ENCODE results near the gene ZNF100. TPM values are rescaled to one million over a fixed set of nuclear protein-coding genes. Genes with fewer than 3 reads are reported as not detected.
A peak's percentile ranks its signal among the peaks of the same experiment; 100 is the strongest.
"Not testable (repeated sequence)": the region's sequence is repeated elsewhere in the genome, so short reads cannot be mapped to it uniquely, and the experiment has no call there.

Gene ZNF100
- total RNA-seq, 4 donors from 2014 or later = 1.9 to 3.5 (median 2.9) TPM

- intact Hi-C loops (cut with DNase I; ENCODE audit: low total_unique reads) = no loop called here
- peaks cover 0 to 4% of the 10 kb centered on the region in 2 donors for H3K4me1 ChIP-seq
- no peak overlapping the region for H3K4me3 ChIP-seq
- H3K9me3 ChIP-seq = no peaks in the 10 kb centered on the region
- TF ChIP-seq CTCF (IDR thresholded peaks at IDR 0.05 in 4 of 5, conservative IDR thresholded peaks at IDR 0.05 in 1 of 5) = no peak
- no peak for TF ChIP-seq POLR2A (IDR thresholded peaks at IDR 0.05)
- no peaks in the 10 kb centered on the region for H3K27me3 ChIP-seq
- H3K36me3 ChIP-seq = peaks cover 0 to 37% of the 10 kb centered on the region in 2 donors
- no peak for DNase-seq
- H3K27ac ChIP-seq = no peak overlapping the region
- ATAC-seq = no peak
- in situ Hi-C loops (cut with MboI; ENCODE audit: low sequenced_read_pairs in 4 of 4) = no loop called here
Measured at GRCh38 chr19:21765151-21765550, 2.2 kb downstream of the ZNF100 start.

GRCh38 chr19:21761547-21761946 is 5.8 kb downstream of the ZNF100 start:
- ATAC-seq; in situ Hi-C loops (cut with MboI; ENCODE audit: low sequenced_read_pairs in 4 of 4); H3K4me1 ChIP-seq; H3K27me3 ChIP-seq; DNase-seq; intact Hi-C loops (cut with DNase I; ENCODE audit: low total_unique reads); H3K4me3 ChIP-seq; H3K9me3 ChIP-seq; H3K27ac ChIP-seq: not testable (repeated sequence)
- peaks cover 0 to 55% of the 10 kb centered on the region in 2 donors for H3K36me3 ChIP-seq

GRCh38 chr19:21758296-21758695 is 9.1 kb downstream of the ZNF100 start:
- peaks cover 0 to 48% of the 10 kb centered on the region in 2 donors for H3K36me3 ChIP-seq
- no peak overlapping the region for H3K4me3 ChIP-seq
- intact Hi-C loops (cut with DNase I; ENCODE audit: low total_unique reads) = no loop called here
- no peak overlapping the region for H3K27ac ChIP-seq
- in situ Hi-C loops (cut with MboI; ENCODE audit: low sequenced_read_pairs in 4 of 4) = no loop called here
- no peaks in the 10 kb centered on the region for H3K4me1 ChIP-seq
- no peaks in the 10 kb centered on the region for H3K27me3 ChIP-seq
- DNase-seq (no peak), ATAC-seq (no peak)
- TF ChIP-seq CTCF (IDR thresholded peaks at IDR 0.05 in 4 of 5, conservative IDR thresholded peaks at IDR 0.05 in 1 of 5) = peak in 1 of 5 experiments; percentile 20
- TF ChIP-seq POLR2A (IDR thresholded peaks at IDR 0.05) = no peak
- no peaks in the 10 kb centered on the region for H3K9me3 ChIP-seq

GRCh38 chr19:21755555-21755954 is 11.8 kb downstream of the ZNF100 start:
- H3K4me1 ChIP-seq; H3K27ac ChIP-seq; H3K4me3 ChIP-seq; intact Hi-C loops (cut with DNase I; ENCODE audit: low total_unique reads); DNase-seq; ATAC-seq; H3K27me3 ChIP-seq; in situ Hi-C loops (cut with MboI; ENCODE audit: low sequenced_read_pairs in 4 of 4); H3K9me3 ChIP-seq: not testable (repeated sequence)
- peaks cover 0 to 52% of the 10 kb centered on the region in 2 donors for H3K36me3 ChIP-seq

GRCh38 chr19:21751384-21751783 is 16.0 kb downstream of the ZNF100 start:
- TF ChIP-seq CTCF (IDR thresholded peaks at IDR 0.05 in 4 of 5, conservative IDR thresholded peaks at IDR 0.05 in 1 of 5) (no peak), POLR2A (IDR thresholded peaks at IDR 0.05) (no peak)
- intact Hi-C loops (cut with DNase I; ENCODE audit: low total_unique reads) = no loop called here
- Histone ChIP-seq H3K27ac (no peak overlapping the region), H3K4me1 (no peaks in the 10 kb centered on the region), H3K36me3 (peaks cover 0 to 33% of the 10 kb centered on the region in 2 donors), H3K27me3 (no peaks in the 10 kb centered on the region), H3K4me3 (no peak overlapping the region), H3K9me3 (no peaks in the 10 kb centered on the region)
- in situ Hi-C loops (cut with MboI; ENCODE audit: low sequenced_read_pairs in 4 of 4) = no loop called here
- ATAC-seq = no peak
- no peak for DNase-seq

- Histone ChIP-seq H3K4me3 (no peak overlapping the region), H3K4me1 (no peaks in the 10 kb centered on the region), H3K9me3 (no peaks in the 10 kb centered on the region), H3K36me3 (peaks cover 0 to 33% of the 10 kb centered on the region in 2 donors), H3K27ac (no peak overlapping the region), H3K27me3 (no peaks in the 10 kb centered on the region)
- intact Hi-C loops (cut with DNase I; ENCODE audit: low total_unique reads) = no loop called here
- no peak for ATAC-seq
- DNase-seq = no peak
- TF ChIP-seq CTCF (IDR thresholded peaks at IDR 0.05 in 4 of 5, conservative IDR thresholded peaks at IDR 0.05 in 1 of 5) (no peak), POLR2A (IDR thresholded peaks at IDR 0.05) (no peak)
- in situ Hi-C loops (cut with MboI; ENCODE audit: low sequenced_read_pairs in 4 of 4) = no loop called here
Measured at GRCh38 chr19:21750586-21751128, 16.7 kb downstream of the ZNF100 start.
